HepG2 (cell line): ENCODE measurements around the gene SENP7.

Source experiments
- CBFB ChIP-seq: sonication (generic); formaldehyde crosslinking; IDR thresholded peaks from 2 replicates; pipeline ENCODE4 v1.4.0; 2020; ENCODE audit warnings: missing genetic modification reagents
- CEBPB ChIP-seq: IDR thresholded peaks from 2 replicates; pipeline ENCODE4 v1.6.1; 2011; ENCODE audit warnings: low read depth, low read length, improper control_type of control experiment, borderline replicate concordance
- CREM ChIP-seq, 2 experiments: sonication (generic) in 1 of 2; formaldehyde crosslinking in 1 of 2; IDR thresholded peaks; 2 replicates each; pipeline versions ENCODE4 v1.4.0 to v1.6.1; 2016 to 2020; ENCODE audit warnings: antibody characterized with exemption in 1 of 2, mild to moderate bottlenecking in 1 of 2, missing genetic modification reagents in 1 of 2
- CTCF ChIP-seq: sonication (generic); formaldehyde crosslinking; IDR thresholded peaks from 2 replicates; pipeline ENCODE4 v1.5.0; 2020; ENCODE audit warnings: mild to moderate bottlenecking, missing genetic modification reagents, moderate library complexity
- HMGXB4 ChIP-seq, 2 experiments: sonication (generic) in 1 of 2; formaldehyde crosslinking in 1 of 2; IDR thresholded peaks; 2 replicates each; pipeline versions ENCODE4 v1.4.0 to v1.6.1; 2018 to 2020; ENCODE audit warnings: missing genetic modification reagents in 2 of 2, borderline replicate concordance in 1 of 2, low read depth in 1 of 2, mild to moderate bottlenecking in 1 of 2, missing biosample characterization in 1 of 2
- RXRA ChIP-seq: sonication (generic); formaldehyde crosslinking; IDR thresholded peaks from 2 replicates; pipeline ENCODE4 v1.5.1; 2020; ENCODE audit warnings: missing genetic modification reagents
- TBP ChIP-seq: sonication (generic); formaldehyde crosslinking; IDR thresholded peaks from 2 replicates; pipeline ENCODE4 v1.5.0; 2020; ENCODE audit warnings: missing genetic modification reagents
- ZNF501 ChIP-seq: sonication (generic); formaldehyde crosslinking; IDR thresholded peaks from 2 replicates; pipeline ENCODE4 v1.5.1; 2020; ENCODE audit warnings: mild to moderate bottlenecking, moderate library complexity, missing genetic modification reagents
- ZNF800 ChIP-seq: sonication (generic); formaldehyde crosslinking; IDR thresholded peaks from 2 replicates; pipeline ENCODE4 v1.4.0; 2020; ENCODE audit warnings: missing genetic modification reagents
- ZNF816 ChIP-seq: sonication (generic); formaldehyde crosslinking; IDR thresholded peaks from 2 replicates; pipeline ENCODE4 v1.8.0; 2022; ENCODE audit warnings: missing genetic modification reagents, mild to moderate bottlenecking, borderline replicate concordance

- TF ChIP-seq CTCF (no peak), HMGXB4 (CRISPR knock-in tag; IDR thresholded peaks at IDR 0.05; ENCODE audit: borderline replicate concordance in 1 of 2, low read depth in 1 of 2) (no peak), CBFB (CRISPR knock-in tag) (no peak), ZNF816 (CRISPR knock-in tag) (no peak), CEBPB (no peak), CREM (IDR thresholded peaks at IDR 0.05) (no peak), CREM (CRISPR knock-in tag; IDR thresholded peaks at IDR 0.05) (no peak), ZNF501 (no peak), RXRA (CRISPR knock-in tag) (no peak), ZNF800 (CRISPR knock-in tag) (no peak), TBP (CRISPR knock-in tag) (no peak)
Measured at GRCh38 chr3:101433652-101434051, 79.4 kb downstream of the SENP7 start.
